Left ventricle myocardium inferior (tissue), 1 donor: ENCODE results near the gene COPG1. TPM values are rescaled to one million over a fixed set of nuclear protein-coding genes. Genes with fewer than 3 reads are reported as not detected.

Experiments used
- DNase-seq: peaks from one replicate; pipeline ENCODE4 v3.0.0-alpha.2; 2020
- H3K27ac ChIP-seq: fragments of 200-600 bp; replicated peaks from 2 replicates; pipeline ENCODE4 v1.8.0; 2021
- H3K27me3 ChIP-seq: fragments of 200-600 bp; 2 replicates; pipeline ENCODE4 v1.8.0; 2021; ENCODE audit warnings: low read depth
- H3K36me3 ChIP-seq: fragments of 200-600 bp; 2 replicates; pipeline ENCODE4 v1.8.0; 2021
- H3K4me1 ChIP-seq: fragments of 200-600 bp; 2 replicates; pipeline ENCODE4 v1.8.0; 2021
- H3K4me3 ChIP-seq: fragments of 200-600 bp; 2 replicates; pipeline ENCODE4 v1.8.0; 2021; ENCODE audit warnings: mild to moderate bottlenecking, moderate library complexity
- H3K9me3 ChIP-seq: fragments of 200-600 bp; replicated peaks from 2 replicates; pipeline ENCODE4 v1.8.0; 2021
- CTCF ChIP-seq: fragments of 200-600 bp; IDR thresholded peaks from 2 replicates; pipeline ENCODE4 v1.8.0; 2021; ENCODE audit warnings: antibody characterized with exemption, mild to moderate bottlenecking, borderline replicate concordance
- intact Hi-C: fragments of 100-400 bp; cut with micrococcal nuclease; formaldehyde crosslinking; loops from one replicate; pipeline ENCODE4 v1.11.0; 2022
- total RNA-seq: library from RNA; stranded (reverse); fragmentation: NEBNext Ultra II Directional; extraction: Animal tissue kit (Norgen Biotek cat#: 25700); gene quantifications from one replicate; pipeline ENCODE4 v1.2.1, GENCODE V29; 2021
- donor health status: DM: no; HTN: yes; CAD: no; lungs with severe emphysema.

The COPG1 gene
- total RNA-seq, 1 donor from 2014 or later, result 86.1 TPM

GRCh38 chr3:129313415-129313664 lies 63.9 kb downstream of the COPG1 start:
- no peak for DNase-seq
- Histone ChIP-seq H3K4me1 (peaks cover 50% of the 10 kb centered on the region), H3K9me3 (no peaks in the 10 kb centered on the region), H3K27ac (peak overlapping the region; percentile 96), H3K27me3 (no peaks in the 10 kb centered on the region), H3K36me3 (no peaks in the 10 kb centered on the region), H3K4me3 (no peak overlapping the region)
- intact Hi-C loops, result no loop called here
- TF ChIP-seq CTCF, result no peak

GRCh38 chr3:129313665-129314385 lies 64.4 kb downstream of the COPG1 start:
- no peaks in the 10 kb centered on the region for H3K27me3 ChIP-seq
- H3K9me3 ChIP-seq, result no peaks in the 10 kb centered on the region
- intact Hi-C loops, result no loop called here
- peaks cover 50% of the 10 kb centered on the region for H3K4me1 ChIP-seq
- H3K27ac ChIP-seq, result peak overlapping the region; percentile 96
- DNase-seq, result no peak
- H3K36me3 ChIP-seq, result no peaks in the 10 kb centered on the region
- TF ChIP-seq CTCF, result no peak
- peak overlapping the region; percentile 97 for H3K4me3 ChIP-seq

- H3K9me3 ChIP-seq, result no peaks in the 10 kb centered on the region
- peaks cover 50% of the 10 kb centered on the region for H3K4me1 ChIP-seq
- H3K4me3 ChIP-seq, result peak overlapping the region; percentile 97
- peak; percentile 12 for TF ChIP-seq CTCF
- intact Hi-C loops, result no loop called here
- H3K36me3 ChIP-seq, result no peaks in the 10 kb centered on the region
- DNase-seq, result peak; percentile 90
- H3K27ac ChIP-seq, result peak overlapping the region; percentile 96
- no peaks in the 10 kb centered on the region for H3K27me3 ChIP-seq
These were observed 65.2 kb downstream of the COPG1 start for GRCh38 chr3:129314386-129315222.

GRCh38 chr3:129315223-129315997 lies 66.0 kb downstream of the COPG1 start:
- Histone ChIP-seq H3K9me3 (no peaks in the 10 kb centered on the region), H3K4me1 (peaks cover 50% of the 10 kb centered on the region), H3K4me3 (peak overlapping the region; percentile 97), H3K27ac (peak overlapping the region; percentile 96), H3K27me3 (no peaks in the 10 kb centered on the region), H3K36me3 (no peaks in the 10 kb centered on the region)
- peak; percentile 42 for DNase-seq
- TF ChIP-seq CTCF, result no peak
- intact Hi-C loops, result no loop called here

- Histone ChIP-seq H3K4me1 (peaks cover 50% of the 10 kb centered on the region), H3K4me3 (peak overlapping the region; percentile 97), H3K9me3 (no peaks in the 10 kb centered on the region), H3K27ac (peak overlapping the region; percentile 96), H3K36me3 (no peaks in the 10 kb centered on the region), H3K27me3 (no peaks in the 10 kb centered on the region)
- TF ChIP-seq CTCF, result no peak
- intact Hi-C loops, result no loop called here
- DNase-seq, result no peak
These were observed 66.5 kb downstream of the COPG1 start for GRCh38 chr3:129315998-129316247.
